ENCODE measurements around the gene TLCD3B. TPM values are rescaled to one million over a fixed set of nuclear protein-coding genes. Genes with fewer than 3 reads are reported as not detected.

Gene TLCD3B, protein sequence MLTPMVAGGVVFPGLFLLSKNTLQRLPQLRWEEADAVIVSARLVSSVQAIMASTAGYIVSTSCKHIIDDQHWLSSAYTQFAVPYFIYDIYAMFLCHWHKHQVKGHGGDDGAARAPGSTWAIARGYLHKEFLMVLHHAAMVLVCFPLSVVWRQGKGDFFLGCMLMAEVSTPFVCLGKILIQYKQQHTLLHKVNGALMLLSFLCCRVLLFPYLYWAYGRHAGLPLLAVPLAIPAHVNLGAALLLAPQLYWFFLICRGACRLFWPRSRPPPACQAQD
- total RNA-seq, result 24.4 TPM

GRCh38 chr16:30030841-30031413 is at the start of gene TLCD3B:
TLCD3B (minus strand) TSS chr16:30031271; CDS start chr16:30030527, 744 bp downstream.

DNA sequence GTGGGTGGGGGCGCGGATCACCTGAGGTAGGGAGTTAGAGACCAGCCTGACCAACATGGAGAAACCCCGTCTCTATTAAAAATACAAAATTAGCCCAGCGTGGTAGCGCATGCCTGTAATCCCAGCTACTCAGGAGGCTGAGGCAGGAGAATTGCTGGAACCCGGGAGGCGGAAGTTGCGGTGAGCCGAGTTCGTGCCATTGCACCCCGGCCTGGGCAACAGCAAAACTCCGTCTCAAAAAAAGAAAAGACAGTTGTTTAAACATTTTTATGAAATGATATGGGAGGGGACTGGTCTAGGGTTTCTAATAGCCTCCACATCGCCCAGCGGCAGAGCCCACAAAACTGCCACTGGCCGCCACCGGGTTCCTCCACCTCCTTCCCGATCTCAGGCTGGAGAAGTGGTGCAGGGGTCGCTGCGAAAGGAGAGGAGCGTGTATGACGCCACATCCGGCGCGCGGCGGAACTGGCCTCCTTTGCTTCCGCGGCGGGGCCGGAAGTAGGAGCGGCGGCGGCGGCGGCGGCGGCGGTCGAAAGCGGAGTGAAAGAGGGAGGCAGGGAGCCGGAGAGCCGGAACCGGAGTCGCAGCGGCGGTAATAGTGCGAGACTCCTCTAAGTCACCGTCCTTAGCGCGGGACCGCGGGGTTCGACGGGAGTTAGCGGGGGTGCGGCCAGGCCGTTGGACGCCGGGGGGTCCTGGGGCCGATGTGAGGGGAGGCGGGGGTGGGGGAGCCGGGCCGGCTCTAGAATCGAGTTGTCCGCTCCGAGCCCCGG is 44.6 kb upstream of the TLCD3B start, which contains the start of gene PPP4C:
Gene PPP4C, plus strand, starts transcription at position 492 of the 773 bp plus-strand sequence. CDS start 384 bp downstream, outside the sequence.

GRCh38 chr16:30065102-30065942 is 34.3 kb upstream of the TLCD3B start, which contains the start of gene ALDOA:
ALDOA (plus strand) TSS chr16:30065760; CDS start chr16:30066898, 1,138 bp downstream.

GRCh38 chr16:30022887-30023286 is 8.2 kb downstream of the TLCD3B start, which contains the start of gene C16orf92:
C16orf92 (plus strand) TSS chr16:30023198; CDS start chr16:30023341, 143 bp downstream.

DNA sequence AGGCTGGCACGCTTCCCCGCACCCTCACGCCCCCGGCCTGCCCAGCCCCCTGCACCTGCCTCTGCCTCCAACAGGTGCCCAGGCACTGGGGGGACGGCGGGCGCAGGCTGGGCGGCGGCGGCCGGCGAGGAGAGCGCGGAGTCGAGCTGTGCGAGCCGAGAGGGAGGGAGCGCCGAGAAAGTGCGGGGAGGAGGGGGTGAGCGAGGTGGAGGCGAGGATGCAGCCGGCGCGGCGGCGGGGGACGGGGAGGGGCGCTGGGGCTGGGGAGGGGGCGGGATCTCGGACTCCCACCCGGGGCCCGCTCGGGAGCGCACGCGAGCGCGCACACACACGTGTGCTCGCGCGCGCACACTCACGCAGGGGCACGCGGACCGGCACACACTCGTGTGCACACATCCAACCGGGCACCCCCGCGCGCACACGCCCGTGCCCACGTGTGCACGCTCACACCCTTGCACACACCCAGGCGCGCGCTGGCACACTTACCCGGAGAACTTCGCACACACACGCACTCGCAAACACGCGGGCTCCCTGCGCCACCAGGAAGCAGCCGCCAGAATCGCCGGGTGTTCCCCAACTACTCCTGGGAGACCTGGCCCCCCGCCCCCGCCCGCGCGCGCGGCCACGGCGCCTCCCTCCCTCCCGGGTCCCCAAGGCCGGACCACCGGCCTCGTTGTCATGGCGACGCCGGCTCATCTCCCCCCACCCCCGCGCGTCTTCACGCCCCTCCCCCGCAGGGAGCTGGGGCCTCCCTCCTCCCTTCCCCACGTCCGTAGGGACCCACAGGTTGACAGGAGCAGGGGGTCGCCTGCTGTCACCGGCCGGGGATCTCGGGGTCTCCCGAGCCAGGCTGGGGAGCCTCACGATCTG is 20.0 kb downstream of the TLCD3B start, which contains the start of gene DOC2A:
Gene DOC2A, minus strand, starts transcription at position 184 of the 870 bp plus-strand sequence. CDS start 805 bp downstream, outside the sequence.

DNA sequence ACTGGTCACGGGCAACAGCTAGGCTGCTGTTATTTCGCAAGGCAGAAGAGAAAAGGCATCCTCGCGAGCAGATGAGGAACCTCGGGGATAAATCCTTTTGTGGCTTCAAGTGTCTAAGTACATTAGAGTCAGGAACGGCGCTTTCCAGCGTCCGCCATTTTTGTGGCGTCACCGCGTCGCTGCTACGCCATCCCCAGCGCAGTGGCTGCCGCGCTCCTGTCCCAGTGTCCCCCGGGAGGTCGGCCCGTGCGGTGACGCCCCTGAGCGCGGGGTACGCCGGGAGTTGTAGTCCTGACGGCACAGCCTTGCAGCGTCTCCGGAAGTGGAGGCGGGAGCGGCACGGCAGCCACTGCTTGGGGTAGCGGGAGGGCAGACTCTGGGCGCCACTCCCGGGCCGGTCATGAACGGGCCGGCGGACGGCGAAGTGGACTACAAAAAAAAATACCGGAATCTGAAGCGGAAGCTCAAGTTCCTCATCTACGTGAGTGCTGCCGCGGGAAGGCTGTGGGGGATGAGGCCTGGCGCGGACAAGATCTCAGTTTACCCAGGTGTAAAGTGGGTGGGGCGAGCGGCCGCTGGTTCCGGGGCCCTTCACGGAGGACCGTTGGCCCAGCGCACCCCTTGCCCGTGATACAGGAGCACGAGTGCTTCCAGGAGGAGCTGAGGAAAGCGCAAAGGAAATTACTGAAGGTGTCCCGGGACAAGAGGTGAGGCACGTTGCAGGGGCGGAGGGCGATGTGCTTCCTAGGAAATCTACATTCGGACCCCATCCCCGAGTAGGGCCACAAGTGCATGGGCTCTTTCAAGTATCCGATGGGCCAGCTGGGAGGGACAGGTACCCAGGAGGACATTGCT is 34.9 kb downstream of the TLCD3B start, which contains the start of gene INO80E:
Gene INO80E, plus strand, starts transcription at position 331 of the 855 bp plus-strand sequence. Its CDS starts 70 bp downstream, at position 401.

DNA sequence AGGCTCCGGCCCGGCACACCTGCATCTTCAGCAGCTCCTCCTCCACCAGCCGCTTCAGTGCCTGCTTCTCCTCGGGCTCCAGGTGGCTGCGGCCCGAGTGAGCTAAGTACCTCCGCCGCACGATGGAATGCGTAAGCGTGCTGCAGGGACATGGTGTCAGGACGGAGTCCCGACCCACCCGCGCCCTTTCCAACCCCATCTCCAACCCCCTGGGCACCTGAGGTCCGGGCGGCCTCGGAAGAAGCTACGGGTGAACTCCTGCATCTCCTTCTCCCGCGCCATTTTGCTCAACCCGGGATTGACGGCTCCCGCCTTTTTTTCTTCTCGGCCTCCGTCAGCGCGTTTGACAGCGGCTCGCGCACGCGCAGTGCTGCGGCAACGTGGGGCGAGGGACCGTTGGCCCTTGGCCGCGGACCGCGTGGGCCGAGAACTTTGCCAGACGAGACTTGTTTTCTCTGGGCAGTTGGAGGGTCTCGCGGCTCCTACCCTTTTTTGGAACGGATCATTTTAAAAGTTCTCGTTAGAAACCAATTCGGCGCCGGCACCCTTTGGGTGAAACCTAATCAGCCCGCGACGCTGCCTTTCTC is 35.7 kb downstream of the TLCD3B start, which contains the start of gene HIRIP3:
Gene HIRIP3, minus strand, starts transcription at position 294 of the 587 bp plus-strand sequence. Its CDS starts 12 bp downstream, at position 282.

Other genes starting within 250 kb of the TLCD3B start
- gene KIF22, start 240.5 kb downstream of the TLCD3B start, total RNA-seq, result 52.9 TPM
- gene MAZ, start 224.7 kb downstream of the TLCD3B start, total RNA-seq, result 292 TPM
- 36.0 TPM for gene PRRT2, start 219.1 kb downstream of the TLCD3B start, total RNA-seq
- 18.8 TPM for gene PAGR1, start 215.1 kb downstream of the TLCD3B start, total RNA-seq
- gene MVP, start 210.8 kb downstream of the TLCD3B start, total RNA-seq, result 5.6 TPM
- 48.8 TPM for gene CDIPT, start 168.0 kb downstream of the TLCD3B start, total RNA-seq
- 52.0 TPM for gene SEZ6L2, start 131.7 kb downstream of the TLCD3B start, total RNA-seq
- gene ASPHD1, start 130.8 kb downstream of the TLCD3B start, total RNA-seq, result 13.1 TPM
- gene KCTD13, start 105.0 kb downstream of the TLCD3B start, total RNA-seq, result 36.6 TPM
- gene TMEM219, start 69.2 kb downstream of the TLCD3B start, total RNA-seq, result 25.4 TPM
- gene TAOK2, start 57.4 kb downstream of the TLCD3B start, total RNA-seq, result 55.4 TPM
- 18.8 TPM for gene HIRIP3, start 35.7 kb downstream of the TLCD3B start, total RNA-seq
- 22.8 TPM for gene INO80E, start 35.0 kb downstream of the TLCD3B start, total RNA-seq
- 17.2 TPM for gene DOC2A, start 20.2 kb downstream of the TLCD3B start, total RNA-seq
- gene C16orf92, start 8.1 kb downstream of the TLCD3B start, total RNA-seq, result not detected
- gene ALDOA, start 34.5 kb upstream of the TLCD3B start, total RNA-seq, result 89.8 TPM
- gene PPP4C, start 44.7 kb upstream of the TLCD3B start, total RNA-seq, result 60.4 TPM
- gene TBX6, start 60.7 kb upstream of the TLCD3B start, total RNA-seq, result 0.31 TPM
- gene YPEL3, start 64.9 kb upstream of the TLCD3B start, total RNA-seq, result 29.1 TPM
- 1.9 TPM for gene GDPD3, start 82.3 kb upstream of the TLCD3B start, total RNA-seq
- gene MAPK3, start 91.9 kb upstream of the TLCD3B start, total RNA-seq, result 26.0 TPM
- gene CORO1A, start 152.3 kb upstream of the TLCD3B start, total RNA-seq, result 26.3 TPM
- gene BOLA2B, start 162.4 kb upstream of the TLCD3B start, total RNA-seq, result 16.9 TPM
- gene SLX1A, start 162.6 kb upstream of the TLCD3B start, total RNA-seq, result 27.2 TPM
- 7.8 TPM for gene SULT1A3, start 168.0 kb upstream of the TLCD3B start, total RNA-seq
- gene NPIPB13, start 217.2 kb upstream of the TLCD3B start, total RNA-seq, result 8.5 TPM